Neural cell (in vitro differentiated cells): ENCODE results near the gene PAPPA2. TPM values are rescaled to one million over a fixed set of nuclear protein-coding genes. Genes with fewer than 3 reads are reported as not detected.

ENCODE experiments used
- H2AFZ ChIP-seq: fragments of 200-600, 300-800 bp; sonication (generic), shearing (Covaris generic); 2 replicates; pipeline ENCODE4 v1.6.0; 2014; ENCODE audit warnings: low read depth, mild to moderate bottlenecking, antibody characterized with exemption, low read length, moderate library complexity
- H3F3A ChIP-seq: fragments of 200-600 bp; shearing (Covaris generic); 2 replicates; pipeline ENCODE4 v1.6.1; 2016; ENCODE audit warnings: mild to moderate bottlenecking, moderate library complexity, mixed read lengths, antibody characterized with exemption, low read length; ENCODE audit not compliant: insufficient read depth, poor library complexity, severe bottlenecking
- H3K27ac ChIP-seq: fragments of 200-600, 300-800 bp; sonication (generic), shearing (Covaris generic); 2 replicates; pipeline ENCODE4 v1.5.1; 2014; ENCODE audit warnings: mild to moderate bottlenecking, low read length, moderate library complexity
- H3K27me3 ChIP-seq: fragments of 300-800, 200-600 bp; sonication (generic), shearing (Covaris generic); 2 replicates; pipeline ENCODE4 v1.6.0; 2014; ENCODE audit warnings: mild to moderate bottlenecking, low read depth, low read length, moderate library complexity; ENCODE audit not compliant: insufficient read depth
- H3K36me3 ChIP-seq: fragments of 300-800, 200-600 bp; sonication (generic), shearing (Covaris generic); 2 replicates; pipeline ENCODE4 v1.5.1; 2014; ENCODE audit warnings: mild to moderate bottlenecking, antibody characterized with exemption, low read length, moderate library complexity; ENCODE audit not compliant: insufficient read depth
- H3K4me2 ChIP-seq: fragments of 300-800, 200-600 bp; sonication (generic), shearing (Covaris generic); 2 replicates; pipeline ENCODE4 v1.6.0; 2014; ENCODE audit warnings: mild to moderate bottlenecking, low read length
- H3K4me3 ChIP-seq: fragments of 300-800, 200-600 bp; sonication (generic), shearing (Covaris generic); 2 replicates; pipeline ENCODE4 v1.5.1; 2014; ENCODE audit warnings: mild to moderate bottlenecking, low read length, moderate library complexity
- H3K79me2 ChIP-seq: fragments of 200-600 bp; shearing (Covaris generic); replicated peaks from 2 replicates; pipeline ENCODE4 v1.6.0; 2014; ENCODE audit warnings: mild to moderate bottlenecking, low read length, moderate library complexity; ENCODE audit not compliant: insufficient read depth
- H3K9ac ChIP-seq: fragments of 300-800, 200-600 bp; sonication (generic), shearing (Covaris generic); 2 replicates; pipeline ENCODE4 v1.6.1; 2016; ENCODE audit warnings: mild to moderate bottlenecking, low read length, mixed read lengths
- H3K9me2 ChIP-seq: fragments of 200-600 bp; shearing (Covaris generic); 2 replicates; pipeline ENCODE4 v1.6.1; 2016; ENCODE audit warnings: mild to moderate bottlenecking, low read length, mixed read lengths; ENCODE audit not compliant: insufficient read depth
- H3K9me3 ChIP-seq: fragments of 200-600, 300-800 bp; sonication (generic), shearing (Covaris generic); 2 replicates; pipeline ENCODE4 v1.6.1; 2016; ENCODE audit warnings: mild to moderate bottlenecking, mixed run types, low read length, moderate library complexity, mixed read lengths
- H4K20me1 ChIP-seq: fragments of 200-600 bp; shearing (Covaris generic); 2 replicates; pipeline ENCODE4 v1.6.1; 2016; ENCODE audit warnings: mild to moderate bottlenecking, mixed run types; ENCODE audit not compliant: insufficient read depth
- CTCF ChIP-seq: fragments of 450-650 bp; IDR thresholded peaks from 2 replicates; pipeline ENCODE4 v1.5.1; 2014; ENCODE audit warnings: antibody characterized with exemption, mild to moderate bottlenecking, moderate library complexity; ENCODE audit not compliant: poor library complexity, severe bottlenecking
- EP300 ChIP-seq: fragments of 450-650 bp; conservative IDR thresholded peaks from 2 replicates; pipeline ENCODE4 v1.6.1; 2014; ENCODE audit warnings: antibody characterized with exemption, mild to moderate bottlenecking, moderate library complexity; ENCODE audit not compliant: poor library complexity, severe bottlenecking
- EZH2 ChIP-seq: fragments of 200-600, 300-800 bp; shearing (Covaris generic), sonication (generic); IDR thresholded peaks from 2 replicates; pipeline ENCODE4 v1.6.1; 2014; ENCODE audit warnings: antibody characterized with exemption, low read length, borderline replicate concordance, mild to moderate bottlenecking; ENCODE audit not compliant: insufficient read depth, poor library complexity, severe bottlenecking
- MXI1 ChIP-seq: fragments of 450-650 bp; conservative IDR thresholded peaks from 2 replicates; pipeline ENCODE4 v1.6.1; 2014; ENCODE audit warnings: antibody characterized with exemption, mild to moderate bottlenecking; ENCODE audit not compliant: poor library complexity, severe bottlenecking
- POLR2AphosphoS5 ChIP-seq: IDR thresholded peaks from 2 replicates; pipeline ENCODE4 v1.6.1; 2012
- RAD21 ChIP-seq: fragments of 450-650 bp; conservative IDR thresholded peaks from 2 replicates; pipeline ENCODE4 v1.6.1; 2014; ENCODE audit warnings: antibody characterized with exemption, mild to moderate bottlenecking, moderate library complexity
- REST ChIP-seq: IDR thresholded peaks from 2 replicates; pipeline ENCODE4 v1.6.1; 2012; ENCODE audit warnings: borderline replicate concordance
- SMC3 ChIP-seq: fragments of 450-650 bp; conservative IDR thresholded peaks from 2 replicates; pipeline ENCODE4 v1.6.1; 2014; ENCODE audit warnings: antibody characterized with exemption, mild to moderate bottlenecking, moderate library complexity; ENCODE audit not compliant: poor library complexity
- TAF1 ChIP-seq: IDR thresholded peaks from 2 replicates; pipeline ENCODE4 v1.6.1; 2012; ENCODE audit warnings: low read depth
- polyA plus RNA-seq: library from polyadenylated mRNA; depleted of rRNA; stranded (reverse); fragments of >200 nt; gene quantifications from 2 replicates; pipeline ENCODE4 v1.2.3, GENCODE V29; 2014

PAPPA2 gene
- polyA plus RNA-seq, 1 donor from 2014 or later: 0.59 TPM

DNA sequence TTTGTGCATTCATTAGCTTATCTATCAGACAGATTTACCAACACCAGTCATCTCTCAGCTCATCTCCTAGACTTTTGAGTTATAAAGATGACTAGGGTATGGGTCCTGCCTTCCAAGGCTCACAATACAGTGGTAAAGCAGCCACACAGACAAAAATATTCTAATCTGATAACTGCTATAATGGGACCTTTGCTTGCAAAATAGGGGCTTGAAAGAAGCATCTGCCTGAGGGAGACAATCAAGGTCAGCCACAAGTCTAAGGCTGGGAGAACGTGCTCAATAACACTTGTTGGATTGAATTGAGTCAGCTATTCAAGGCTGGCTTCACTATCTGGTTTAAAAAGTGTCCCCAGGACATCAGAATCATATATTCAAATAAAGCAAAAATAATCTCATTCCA lies 1.4 kb upstream of the PAPPA2 start:
- H3F3A ChIP-seq: no peaks in the 10 kb centered on the region
- no peaks in the 10 kb centered on the region for H3K27me3 ChIP-seq
- H3K9ac ChIP-seq: no peak overlapping the region
- H3K9me2 ChIP-seq: no peaks in the 10 kb centered on the region
- H3K4me2 ChIP-seq: no peak overlapping the region
- H2AFZ ChIP-seq: no peak overlapping the region
- H3K4me3 ChIP-seq: no peak overlapping the region
- TF ChIP-seq MXI1 (no peak), CTCF (no peak), REST (no peak), RAD21 (no peak), TAF1 (no peak), EP300 (no peak), POLR2AphosphoS5 (no peak), SMC3 (no peak), EZH2 (no peak)
- no peaks in the 10 kb centered on the region for H4K20me1 ChIP-seq
- no peak overlapping the region for H3K27ac ChIP-seq
- H3K36me3 ChIP-seq: no peaks in the 10 kb centered on the region
- no peaks in the 10 kb centered on the region for H3K9me3 ChIP-seq
- no peaks in the 10 kb centered on the region for H3K79me2 ChIP-seq

DNA sequence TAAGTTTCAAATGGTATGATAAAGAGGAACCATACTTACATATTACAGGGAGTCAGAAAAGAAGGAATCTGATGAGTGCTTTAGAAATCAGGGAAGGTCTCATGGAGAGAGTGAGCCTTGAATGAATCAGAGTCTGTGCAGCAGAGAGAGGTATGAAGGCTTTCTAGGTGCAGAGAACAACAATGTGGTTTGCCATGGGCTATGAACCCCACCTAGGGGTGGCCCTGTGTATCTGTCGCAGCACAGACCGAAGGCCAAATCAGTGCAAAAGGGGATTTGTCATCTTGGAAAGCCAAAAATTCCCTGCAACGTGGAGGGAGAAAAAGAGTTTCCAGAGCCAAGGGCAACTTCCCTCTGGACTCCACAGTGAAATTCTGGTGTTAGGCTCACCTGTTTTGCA lies 3.5 kb downstream of the PAPPA2 start:
- Histone ChIP-seq H3K9me2 (no peaks in the 10 kb centered on the region), H3K9me3 (no peaks in the 10 kb centered on the region), H3K9ac (no peak overlapping the region), H3K36me3 (no peaks in the 10 kb centered on the region), H3K27ac (no peak overlapping the region), H2AFZ (no peak overlapping the region), H3K4me3 (no peak overlapping the region), H3F3A (no peaks in the 10 kb centered on the region), H4K20me1 (no peaks in the 10 kb centered on the region), H3K27me3 (no peaks in the 10 kb centered on the region), H3K79me2 (no peaks in the 10 kb centered on the region), H3K4me2 (no peak overlapping the region)
- no peak for TF ChIP-seq EZH2
- no peak for TF ChIP-seq MXI1
- no peak for TF ChIP-seq POLR2AphosphoS5
- no peak for TF ChIP-seq EP300
- no peak for TF ChIP-seq REST
- TF ChIP-seq SMC3: no peak
- no peak for TF ChIP-seq RAD21
- no peak for TF ChIP-seq TAF1
- no peak for TF ChIP-seq CTCF
